HepG2 (cell line): ENCODE measurements around the gene SNAP25. TPM values are rescaled to one million over a fixed set of nuclear protein-coding genes. Genes with fewer than 3 reads are reported as not detected.

Experiments
- BCL6 ChIP-seq: IDR thresholded peaks from 2 replicates; pipeline ENCODE4 v1.6.1; 2016; ENCODE audit warnings: missing genetic modification reagents, missing compliant biosample characterization
- GFI1 ChIP-seq: sonication (generic); formaldehyde crosslinking; IDR thresholded peaks from 2 replicates; pipeline ENCODE4 v1.5.0; 2020; ENCODE audit warnings: missing genetic modification reagents, mild to moderate bottlenecking, borderline replicate concordance
- GRHL1 ChIP-seq: sonication (generic); formaldehyde crosslinking; conservative IDR thresholded peaks from 2 replicates; pipeline ENCODE4 v1.8.0; 2022; ENCODE audit warnings: missing genetic modification reagents
- HHEX ChIP-seq: IDR thresholded peaks from 2 replicates; pipeline ENCODE4 v1.6.1; 2016; ENCODE audit warnings: control low read depth
- REST ChIP-seq, 2 experiments: IDR thresholded peaks; 2 replicates each; pipeline ENCODE4 v1.6.1; 2011 to 2012; ENCODE audit warnings: low read length in 2 of 2, borderline replicate concordance in 1 of 2, low read depth in 1 of 2, mild to moderate bottlenecking in 1 of 2, moderate library complexity in 1 of 2
- SKIL ChIP-seq: sonication (generic); formaldehyde crosslinking; IDR thresholded peaks from 2 replicates; pipeline ENCODE4 v1.8.0; 2022; ENCODE audit warnings: missing genetic modification reagents, mild to moderate bottlenecking, moderate library complexity, borderline replicate concordance
- ZFX ChIP-seq: sonication (generic); formaldehyde crosslinking; IDR thresholded peaks from 2 replicates; pipeline ENCODE4 v1.4.0; 2020; ENCODE audit warnings: mild to moderate bottlenecking, low read depth, missing genetic modification reagents, moderate library complexity
- ZNF180 ChIP-seq: sonication (generic); formaldehyde crosslinking; IDR thresholded peaks from 2 replicates; pipeline ENCODE4 v1.4.0; 2020; ENCODE audit warnings: low read depth, missing genetic modification reagents, borderline replicate concordance
- ZNF609 ChIP-seq: sonication (generic); formaldehyde crosslinking; IDR thresholded peaks from 2 replicates; pipeline ENCODE4 v1.4.0; 2020; ENCODE audit warnings: mild to moderate bottlenecking, missing genetic modification reagents, borderline replicate concordance
- polyA plus RNA-seq, 8 experiments: library from polyadenylated mRNA; depleted of rRNA in 3 of 8; stranded (reverse) in 7 of 8; unstranded in 1 of 8; fragments of >200 nt; fragmentation: Illumina TruSeq in 4 of 8; extraction: Trizol in 4 of 8; gene quantifications; 2 replicates each; pipeline versions ENCODE4 v1.2.1 to v1.2.3, GENCODE V29; 2011 to 2016; ENCODE audit warnings: low read depth in 4 of 8, missing spikeins in 1 of 8, mixed read lengths in 1 of 8; ENCODE audit not compliant: insufficient read depth in 1 of 8
- total RNA-seq, 5 experiments: library from RNA; depleted of rRNA; stranded (reverse); fragments of >200 nt; fragmentation: Illumina TruSeq; extraction: Trizol; gene quantifications; 2 replicates each; pipeline ENCODE4 v1.2.3, GENCODE V29; 2016; ENCODE audit warnings: low read depth in 1 of 5

SNAP25 gene
- total and polyA plus RNA-seq, 2 of the 13 experiments (the other 11 are each of a cell fraction or from before 2014, with no cell fraction given) = not detected

GRCh38 chr20:10185741-10186558 is 32.7 kb upstream of the SNAP25 start (continued):
- TF ChIP-seq ZNF609 (CRISPR knock-in tag) = peak; percentile 49; the same call in 1 of the 2 replicates
- no peak for TF ChIP-seq ZFX
- TF ChIP-seq REST (IDR thresholded peaks at IDR 0.05; ENCODE audit: borderline replicate concordance in 1 of 2, low read depth in 1 of 2, low read length in 2 of 2) = no peak
- peak; percentile 81 for TF ChIP-seq HHEX (CRISPR knock-in tag)
- no peak for TF ChIP-seq ZNF180
- peak; percentile 71; the same call in 1 of the 2 replicates for TF ChIP-seq SKIL (CRISPR knock-in tag)
- peak; percentile 96 for TF ChIP-seq BCL6 (CRISPR knock-in tag)
- no peak for TF ChIP-seq GRHL1 (CRISPR knock-in tag)
- TF ChIP-seq GFI1 (CRISPR knock-in tag) = peak; percentile 72; the same call in 1 of the 2 replicates
